ENCODE data around the gene GNPAT.

GRCh38 chr1:231279081-231279480, 38.1 kb downstream of the GNPAT start:
- TF ChIP-seq FOXA1 (IDR thresholded peaks at IDR 0.05) (no peak), FOXK2 (IDR thresholded peaks at IDR 0.05) (no peak), SP1 (IDR thresholded peaks at IDR 0.05) (no peak), NFRKB (IDR thresholded peaks at IDR 0.05) (no peak), SUZ12 (IDR thresholded peaks at IDR 0.05) (no peak), LEF1 (IDR thresholded peaks at IDR 0.05; ENCODE audit: borderline replicate concordance) (no peak), ZNF384 (IDR thresholded peaks at IDR 0.05) (no peak), L3MBTL2 (conservative IDR thresholded peaks at IDR 0.05) (no peak), FOXM1 (IDR thresholded peaks at IDR 0.05; ENCODE audit: borderline replicate concordance) (no peak), TARDBP (IDR thresholded peaks at IDR 0.05) (no peak), BHLHE40 (IDR thresholded peaks at IDR 0.05; ENCODE audit: borderline replicate concordance) (no peak)

Data from HEK293T (cell line).